ENCODE measurements around the gene PMEL.

Gene PMEL

DNA sequence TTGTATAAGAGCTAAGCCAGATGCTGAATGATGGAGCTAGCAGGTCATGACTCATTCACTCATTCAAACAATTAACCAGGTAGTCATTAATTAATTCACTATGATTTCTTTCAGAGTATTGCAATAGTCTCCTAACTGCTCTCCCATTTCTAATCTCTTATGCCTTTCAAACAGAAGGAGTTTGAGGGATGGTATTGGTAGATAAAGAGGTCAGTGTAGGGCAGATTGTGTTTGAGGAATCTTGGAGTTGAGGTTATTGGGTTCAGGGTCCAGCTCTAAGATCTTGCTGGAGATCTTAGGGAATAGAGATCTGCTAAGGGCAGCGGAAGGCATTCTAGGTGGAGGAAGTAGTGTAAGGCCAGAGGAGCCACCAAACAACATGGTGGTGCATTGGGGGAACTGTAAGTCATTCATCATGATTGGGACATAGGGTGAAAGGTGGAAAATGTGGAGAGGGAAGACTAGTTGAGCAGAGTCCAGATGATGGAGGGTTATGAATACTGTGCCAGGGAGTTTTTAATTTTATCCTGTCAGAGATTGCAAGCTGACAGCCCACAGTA is 23.2 kb downstream of the PMEL start:
- DNase-seq (ENCODE audit: low read depth, low spot score), result no peak

DNA sequence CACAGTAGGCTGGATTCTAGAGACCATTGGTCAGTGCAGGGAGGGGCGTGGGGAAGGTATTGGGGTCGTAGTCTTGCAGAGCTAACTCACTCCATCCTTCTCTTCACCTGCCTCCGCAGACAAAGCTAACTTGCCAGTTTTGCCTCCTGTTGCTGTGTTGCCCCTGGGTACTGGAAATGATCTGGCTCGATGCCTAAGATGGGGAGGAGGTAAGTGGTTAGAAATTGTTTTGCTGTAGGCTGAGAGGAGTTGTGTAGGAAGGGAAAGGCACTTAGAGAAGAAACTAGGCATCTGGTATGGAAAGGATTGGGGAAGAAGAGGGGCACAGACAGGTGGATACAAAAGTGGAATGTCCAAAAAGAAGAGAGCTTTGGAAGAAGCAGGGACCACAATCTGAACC is 23.8 kb downstream of the PMEL start:
- DNase-seq (ENCODE audit: low read depth, low spot score), result no peak

DNA sequence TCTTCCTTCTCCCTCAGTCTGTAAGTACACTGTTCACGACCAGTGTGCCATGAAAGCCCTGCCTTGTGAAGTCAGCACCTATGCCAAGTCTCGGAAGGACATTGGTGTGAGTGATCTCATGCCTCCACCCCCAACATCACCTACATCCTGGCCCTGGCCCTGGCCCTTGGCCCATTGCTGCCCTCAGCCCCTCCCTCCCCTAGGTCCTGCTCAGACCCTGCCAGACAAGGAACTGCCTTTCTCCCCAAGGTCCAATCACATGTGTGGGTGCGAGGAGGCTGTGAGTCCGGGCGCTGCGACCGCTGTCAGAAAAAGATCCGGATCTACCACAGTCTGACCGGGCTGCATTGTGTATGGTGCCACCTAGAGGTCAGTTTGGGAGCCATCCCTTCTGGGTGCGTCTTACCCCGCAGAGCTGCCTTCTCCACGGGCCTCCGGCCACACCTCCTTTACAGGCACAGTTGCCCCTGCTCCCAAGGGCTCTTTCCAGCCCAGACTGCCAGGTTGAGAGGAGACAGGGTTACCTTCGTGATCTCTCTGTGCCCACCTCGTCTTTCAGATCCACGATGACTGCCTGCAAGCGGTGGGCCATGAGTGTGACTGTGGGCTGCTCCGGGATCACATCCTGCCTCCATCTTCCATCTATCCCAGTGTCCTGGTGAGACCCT is 25.6 kb downstream of the PMEL start:
- peak; percentile 71 for DNase-seq (ENCODE audit: low read depth, low spot score)

DNA sequence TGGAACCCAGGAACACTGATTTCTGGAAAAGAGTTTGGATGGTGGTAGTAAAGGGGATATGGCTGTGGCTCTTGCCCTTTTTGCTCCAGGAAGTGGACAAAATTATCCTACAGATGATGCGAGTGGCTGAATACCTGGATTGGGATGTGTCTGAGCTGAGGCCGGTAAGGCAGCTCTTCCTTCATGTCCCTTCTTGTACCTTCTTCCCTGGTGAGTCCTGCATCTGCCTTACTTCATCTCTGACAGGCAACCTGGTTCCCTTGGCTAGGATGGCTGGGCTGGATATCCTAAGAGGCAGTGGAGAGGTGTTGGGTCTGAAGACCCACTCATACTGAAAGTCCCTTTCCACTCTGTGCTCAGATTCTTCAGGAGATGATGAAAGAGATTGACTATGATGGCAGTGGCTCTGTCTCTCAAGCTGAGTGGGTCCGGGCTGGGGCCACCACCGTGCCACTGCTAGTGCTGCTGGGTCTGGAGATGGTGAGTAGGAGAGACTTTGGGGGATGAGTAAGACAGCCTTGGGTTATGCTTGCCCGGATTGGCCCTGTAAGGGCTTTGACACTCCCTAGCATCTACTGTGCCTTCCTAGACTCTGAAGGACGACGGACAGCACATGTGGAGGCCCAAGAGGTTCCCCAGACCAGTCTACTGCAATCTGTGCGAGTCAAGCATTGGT is 26.9 kb downstream of the PMEL start:
- DNase-seq (ENCODE audit: low read depth, low spot score), result no peak

- DNase-seq (ENCODE audit: low read depth, low spot score), result no peak
These were observed 27.9 kb downstream of the PMEL start for GRCh38 chr12:55937981-55938380.

- no peak for DNase-seq (ENCODE audit: low read depth, low spot score)
These were observed 30.1 kb downstream of the PMEL start for GRCh38 chr12:55935738-55936151.

GRCh38 chr12:55934773-55935172 is 31.1 kb downstream of the PMEL start:
- no peak for DNase-seq (ENCODE audit: low read depth, low spot score)

DNA sequence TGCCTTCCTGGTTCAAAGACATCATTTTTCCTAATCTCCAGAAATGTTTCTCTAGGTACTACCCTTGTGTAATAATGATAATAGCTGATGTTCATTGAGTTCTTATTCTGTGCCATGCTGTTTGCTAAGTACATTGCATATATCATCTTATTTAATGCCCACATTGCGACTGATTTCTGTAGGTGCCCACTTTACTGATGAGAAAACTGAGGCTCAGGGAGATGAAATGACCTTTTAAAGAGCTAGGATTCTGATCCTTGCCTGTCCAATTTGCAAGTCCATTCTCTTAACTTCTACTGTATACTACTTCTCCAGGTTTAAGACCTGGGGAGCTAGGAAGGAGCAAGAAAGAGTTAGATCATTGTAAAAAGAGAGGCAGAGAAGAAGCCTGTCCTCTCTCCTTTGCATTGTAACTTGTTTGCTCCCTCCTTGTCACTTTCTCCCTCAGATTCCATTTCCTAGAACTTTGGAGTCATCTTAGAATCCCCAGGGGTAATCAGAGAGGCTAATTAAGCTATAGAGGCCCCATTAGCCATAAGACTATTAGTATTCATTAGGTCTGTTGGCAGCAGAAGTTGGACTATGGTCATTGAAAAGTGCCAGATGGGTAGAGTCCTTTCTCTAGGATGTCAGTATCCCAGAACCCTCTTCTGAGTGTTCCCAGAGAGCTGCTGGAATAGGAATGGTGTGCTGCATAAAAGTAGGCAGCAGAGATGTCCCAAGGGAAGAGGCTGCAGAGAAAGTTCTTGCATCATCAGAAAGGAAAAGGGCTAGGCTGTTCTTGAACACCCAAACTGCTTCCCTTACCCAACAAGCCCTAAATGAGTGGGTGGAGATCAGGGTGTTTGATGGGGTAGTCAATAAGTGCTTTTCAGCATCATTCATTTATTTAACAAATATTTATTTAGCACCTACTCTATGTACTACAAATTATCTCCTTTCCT is 31.8 kb downstream of the PMEL start:
- DNase-seq (ENCODE audit: low read depth, low spot score), result no peak

- no peak for DNase-seq (ENCODE audit: low read depth, low spot score)
These were observed 32.6 kb downstream of the PMEL start for GRCh38 chr12:55933169-55933798.

- DNase-seq (ENCODE audit: low read depth, low spot score), result no peak
These were observed 33.3 kb downstream of the PMEL start for GRCh38 chr12:55932551-55932910.

DNA sequence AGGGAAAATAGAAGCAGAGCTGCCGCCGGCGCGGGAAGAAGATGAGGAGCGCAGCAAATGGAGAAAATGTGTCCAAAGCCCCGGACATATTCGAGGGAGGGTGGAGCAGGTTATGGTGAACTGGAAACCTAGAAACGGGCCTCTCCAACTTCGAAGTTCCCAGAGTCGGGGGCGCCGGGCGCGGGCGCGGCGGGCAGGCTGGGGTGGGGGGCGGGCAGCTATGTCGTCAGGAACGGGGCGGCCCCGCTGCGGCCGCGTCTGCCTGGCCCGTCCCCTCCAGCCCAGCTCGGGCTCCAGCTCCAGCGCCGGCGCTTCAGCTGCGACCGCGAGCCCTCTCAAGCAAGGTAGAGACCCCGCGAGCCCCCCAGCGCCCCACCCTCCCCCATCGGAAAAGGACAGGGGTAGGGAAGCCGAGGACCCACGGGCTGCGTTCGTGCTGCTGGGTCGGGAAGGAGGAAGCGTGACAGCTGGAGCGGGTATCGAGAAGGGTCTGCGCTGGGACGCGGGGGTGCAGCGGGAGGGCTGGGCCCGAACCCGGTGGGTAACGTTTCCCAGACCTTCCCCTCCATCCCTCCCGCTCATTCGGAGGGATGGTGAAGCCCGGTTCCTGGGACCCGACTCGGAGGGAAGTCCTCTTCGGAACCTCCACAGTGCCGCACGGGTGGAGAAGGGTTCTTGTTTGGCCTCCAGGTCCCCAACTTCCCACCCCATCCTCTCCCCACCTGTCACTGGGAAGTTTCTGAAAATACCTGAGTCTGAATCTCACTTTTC is 33.9 kb downstream of the PMEL start:
- no peak for DNase-seq (ENCODE audit: low read depth, low spot score)

GRCh38 chr12:55931317-55931779 is 34.5 kb downstream of the PMEL start:
- no peak for DNase-seq (ENCODE audit: low read depth, low spot score)

DNA sequence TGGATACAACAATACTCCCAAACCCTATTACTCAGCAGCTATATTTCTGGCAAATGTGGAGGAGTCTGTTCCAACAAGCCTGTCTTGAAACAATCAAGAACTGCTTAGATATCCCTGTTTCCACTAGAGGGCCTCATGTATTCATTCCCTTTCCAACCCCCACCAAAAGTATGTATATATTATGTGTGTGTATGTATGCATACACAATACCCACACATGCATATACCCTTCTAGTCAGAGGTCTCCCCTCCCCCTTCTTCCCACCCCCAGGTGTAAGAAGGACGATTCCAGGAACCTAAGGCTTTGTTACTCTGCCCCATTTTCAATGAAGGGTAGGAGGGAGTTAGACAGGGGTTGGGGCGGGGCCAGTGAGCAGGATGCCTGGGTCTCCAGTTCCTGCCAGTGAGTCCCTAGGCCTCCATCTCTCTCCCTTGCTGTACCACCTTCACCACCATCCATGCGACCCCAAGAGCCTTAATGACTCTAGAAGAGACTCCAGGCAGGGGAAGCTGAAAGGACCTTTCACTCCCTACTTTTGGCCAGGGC is 35.0 kb downstream of the PMEL start, which contains the start of gene DGKA:
Gene DGKA, plus strand, starts transcription at position 392 of the 546 bp plus-strand sequence. CDS start 5,342 bp downstream, outside the sequence.
- DNase-seq (ENCODE audit: low read depth, low spot score), result peak; percentile 55

GRCh38 chr12:55929306-55929791 is 36.5 kb downstream of the PMEL start:
- peak; percentile 70 for DNase-seq (ENCODE audit: low read depth, low spot score)

DNA sequence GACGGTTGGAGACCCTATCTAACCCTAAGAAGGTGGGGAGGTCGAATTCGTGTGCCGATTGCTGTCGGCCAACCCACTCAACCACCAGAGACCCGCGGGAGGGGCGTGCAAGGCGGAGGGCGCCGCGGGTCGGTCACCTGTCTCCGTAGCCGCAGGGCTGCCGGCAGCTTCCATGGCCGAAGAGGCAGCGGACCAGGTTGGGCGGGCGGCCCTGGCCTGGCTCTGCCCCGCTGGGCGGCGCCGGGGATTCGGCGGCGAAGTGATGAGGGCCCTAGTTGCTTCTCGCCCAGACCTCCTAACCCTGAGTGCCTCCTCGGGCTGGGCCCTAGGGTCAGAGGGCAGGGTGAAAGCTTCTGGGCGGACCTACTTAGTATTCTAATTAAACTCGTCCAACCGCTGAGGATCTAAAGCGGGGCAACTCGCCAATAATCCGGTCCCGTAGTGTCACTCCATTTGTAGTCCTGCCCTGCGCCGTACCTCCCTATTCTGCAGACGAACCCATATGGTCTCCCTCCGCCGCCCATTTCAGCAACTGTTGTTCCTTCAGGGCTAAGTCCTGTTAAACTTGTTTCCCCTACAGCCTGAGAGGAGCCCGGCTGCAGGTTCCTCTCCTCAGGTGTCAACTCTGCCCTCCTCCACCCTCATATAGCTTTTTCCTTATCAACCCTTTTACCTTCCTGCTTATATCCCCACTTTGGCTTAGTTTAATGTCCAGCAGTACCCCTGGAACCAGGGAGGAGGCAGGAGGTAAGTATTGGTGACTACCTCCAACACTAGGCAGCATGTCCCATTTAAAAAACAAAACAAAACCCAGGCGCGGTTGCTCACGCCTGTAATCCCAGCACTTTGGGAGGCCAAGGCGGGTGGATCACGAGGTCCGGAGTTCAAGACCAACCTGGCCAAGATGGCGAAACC is 38.0 kb downstream of the PMEL start, which contains the start of gene PYM1:
Gene PYM1, minus strand, starts transcription at position 307 of the 915 bp plus-strand sequence. Its CDS starts 133 bp downstream, at position 174.
- DNase-seq (ENCODE audit: low read depth, low spot score), result peak; percentile 34

DNA sequence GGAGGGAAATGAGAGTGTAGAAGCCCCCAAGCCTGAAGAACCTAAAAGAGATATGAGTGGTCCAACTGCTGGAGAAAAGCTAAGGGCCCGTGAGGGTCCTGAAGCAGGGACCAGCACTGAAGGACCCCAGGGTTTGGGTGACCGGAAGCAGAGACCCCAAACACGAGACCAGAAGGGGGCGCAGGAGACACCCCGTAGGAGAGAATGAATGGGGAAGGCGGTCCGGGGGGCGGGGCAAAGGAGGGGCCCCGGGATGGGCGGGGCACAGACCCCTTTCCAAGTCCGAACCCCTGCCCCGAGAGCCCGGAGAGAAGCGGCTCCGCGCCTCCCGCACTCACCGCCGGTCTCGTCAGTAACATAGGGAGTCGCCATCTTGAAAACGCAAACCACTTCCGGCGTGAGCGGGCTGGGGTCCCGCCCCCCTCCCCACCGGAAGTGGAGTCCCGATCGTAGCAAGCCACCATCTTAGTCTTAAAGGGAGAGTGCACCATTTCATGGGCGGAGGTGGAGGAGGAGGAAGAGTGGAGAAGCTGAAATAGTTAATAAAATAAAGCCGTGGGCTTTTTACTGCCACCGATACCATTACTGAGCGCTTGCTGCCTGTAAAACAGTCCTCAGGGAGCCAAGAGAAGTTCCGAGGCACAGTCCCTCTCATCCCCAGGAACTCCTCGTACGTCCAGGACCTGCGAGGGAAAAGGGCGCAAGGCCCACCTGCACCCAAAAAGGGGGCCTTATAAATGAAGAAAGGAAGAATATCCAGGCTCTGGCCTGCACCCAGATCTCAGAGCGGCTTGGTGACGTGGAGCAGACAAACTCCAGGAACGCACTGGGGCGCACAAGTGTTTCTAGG is 38.9 kb downstream of the PMEL start:
- peak; percentile 80 for DNase-seq (ENCODE audit: low read depth, low spot score)

GRCh38 chr12:55925870-55926737 is 39.7 kb downstream of the PMEL start:
- DNase-seq (ENCODE audit: low read depth, low spot score), result no peak

Data from activated CD4-positive, CD25-positive, alpha-beta regulatory T cell treated with anti-CD3 and anti-CD28 coated beads, Interleukin-2, amount 50 U/mL, for 16 hours (primary cell).